GM10248 (cell line): Measurements from ENCODE around the gene NOXA1.
"Not testable (repeated sequence)": the region's sequence is repeated elsewhere in the genome, so short reads cannot be mapped to it uniquely, and the experiment has no call there.

Experiments
- CTCF ChIA-PET: fragments of 300-600 bp; sonication (Branson Sonifier 250); formaldehyde crosslinking; extraction: SDS; loops from one replicate; lab custom pipeline; 2021; ENCODE audit warnings: antibody characterized with exemption; lab: Yijun Ruan, JAX
- POLR2A ChIA-PET: fragments of 350-650 bp; sonication (Branson Sonifier 250); formaldehyde crosslinking; extraction: SDS; loops from one replicate; lab custom pipeline; 2020; ENCODE audit warnings: antibody characterized with exemption; lab: Yijun Ruan, JAX
- DNase-seq: peaks from one replicate; pipeline ENCODE4 v3.0.0; 2012; ENCODE audit errors: extremely low spot score
- CTCF ChIP-seq: IDR thresholded peaks from 2 replicates; pipeline ENCODE4 v1.5.1; 2012; ENCODE audit warnings: mild to moderate bottlenecking, low read depth; ENCODE audit errors: extremely low read depth, missing control alignments, control extremely low read depth

NOXA1 gene

GRCh38 chr9:137446851-137447471 is 23.8 kb downstream of the NOXA1 start:
- CTCF ChIA-PET: interaction anchor here (1.0 to 3.7 kb wide), 6 partner anchors 12 to 160 kb away, joined by 3 to 41 read pairs (median 5); partner anchors contain the start of genes EXD3, NOXA1 and NSMF
- no peak for DNase-seq
- POLR2A ChIA-PET: no interaction called here

GRCh38 chr9:137447722-137448601 is 24.8 kb downstream of the NOXA1 start:
- POLR2A ChIA-PET: interaction anchor here (0.6 kb wide), 2 partner anchors 36 to 147 kb away, joined by 4 to 5 read pairs; no protein-coding TSS in a partner anchor

More at GRCh38 chr9:137446851-137447471, 23.8 kb downstream of the NOXA1 start:
- no peak for TF ChIP-seq CTCF

GRCh38 chr9:137448602-137448962 is 25.4 kb downstream of the NOXA1 start:
- no peak for DNase-seq
- no peak for TF ChIP-seq CTCF
- CTCF ChIA-PET: interaction anchor here (1.3 kb wide), 1 partner anchor 13 kb away, joined by 3 read pairs; no protein-coding TSS in a partner anchor
- POLR2A ChIA-PET: interaction anchor here (0.6 kb wide), 1 partner anchor 36 kb away, joined by 4 read pairs; no protein-coding TSS in a partner anchor

More at GRCh38 chr9:137447722-137448601, 24.8 kb downstream of the NOXA1 start:
- TF ChIP-seq CTCF: no peak
- CTCF ChIA-PET: interaction anchor here (1.0 to 1.3 kb wide), 3 partner anchors 14 to 161 kb away, joined by 3 to 4 read pairs (median 3); no protein-coding TSS in a partner anchor
- no peak for DNase-seq

- ChIA-PET CTCF (interaction anchor here (1.3 kb wide), 1 partner anchor 12 kb away, joined by 3 read pairs; no protein-coding TSS in a partner anchor), POLR2A (no interaction called here)
- no peak for DNase-seq
- TF ChIP-seq CTCF: no peak
These were observed 26.1 kb downstream of the NOXA1 start for GRCh38 chr9:137449081-137449844.

GRCh38 chr9:137449931-137450538 is 26.8 kb downstream of the NOXA1 start:
- ChIA-PET POLR2A (no interaction called here), CTCF (interaction anchor here (0.8 kb wide), 1 partner anchor 27 kb away, joined by 3 read pairs; the partner anchor contains the start of gene EXD3)
- TF ChIP-seq CTCF: no peak
- DNase-seq: no peak

GRCh38 chr9:137450539-137451222 is 27.5 kb downstream of the NOXA1 start:
- CTCF ChIA-PET: interaction anchor here (0.8 kb wide), 1 partner anchor 28 kb away, joined by 3 read pairs; the partner anchor contains the start of gene EXD3
- DNase-seq, POLR2A ChIA-PET: not testable (repeated sequence)

- POLR2A ChIA-PET, DNase-seq: not testable (repeated sequence)
- CTCF ChIA-PET: interaction anchor here (1.7 kb wide), 1 partner anchor 28 kb away, joined by 6 read pairs; the partner anchor contains the start of genes EXD3 and NOXA1
These were observed 28.2 kb downstream of the NOXA1 start for GRCh38 chr9:137451264-137452005.
